ENCODE data around the gene GAPT.
"Not testable (repeated sequence)": the region's sequence is repeated elsewhere in the genome, so short reads cannot be mapped to it uniquely, and the experiment has no call there.

GAPT gene

DNA sequence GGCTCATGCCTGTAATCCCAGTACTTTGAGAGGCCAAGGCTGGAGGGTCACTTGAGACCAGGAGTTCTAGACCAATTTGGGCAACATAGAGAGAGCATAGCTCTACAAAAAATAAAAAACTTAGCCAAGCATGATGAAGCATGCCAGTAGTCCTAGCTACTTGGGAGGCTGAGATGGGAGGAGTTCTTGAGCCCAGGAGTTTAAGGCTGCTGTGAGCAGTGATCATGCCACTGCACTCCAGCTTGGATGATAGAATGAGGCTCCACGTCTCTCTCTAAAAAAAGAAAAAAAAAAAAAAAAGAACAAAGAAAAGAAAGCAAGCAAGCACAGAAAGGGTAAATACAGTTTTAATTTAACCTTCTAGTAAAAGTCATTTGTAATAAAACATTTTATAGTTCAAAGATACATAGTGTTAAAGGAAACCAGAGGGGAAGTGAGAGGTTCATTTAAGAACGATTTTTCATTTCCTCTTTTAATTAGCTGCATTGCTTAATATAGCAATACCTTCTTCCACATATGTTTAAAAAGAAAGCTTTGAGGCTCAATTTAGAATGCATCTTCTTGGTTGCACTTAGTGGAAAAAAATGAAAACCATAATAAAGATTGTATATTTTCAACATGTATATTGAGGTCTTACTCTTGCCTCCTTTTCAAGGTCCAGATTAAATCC lies 14.9 kb downstream of the GAPT start:
- no peak for DNase-seq

GRCh38 chr5:58507715-58508114 lies 16.5 kb downstream of the GAPT start:
- DNase-seq = no peak

DNA sequence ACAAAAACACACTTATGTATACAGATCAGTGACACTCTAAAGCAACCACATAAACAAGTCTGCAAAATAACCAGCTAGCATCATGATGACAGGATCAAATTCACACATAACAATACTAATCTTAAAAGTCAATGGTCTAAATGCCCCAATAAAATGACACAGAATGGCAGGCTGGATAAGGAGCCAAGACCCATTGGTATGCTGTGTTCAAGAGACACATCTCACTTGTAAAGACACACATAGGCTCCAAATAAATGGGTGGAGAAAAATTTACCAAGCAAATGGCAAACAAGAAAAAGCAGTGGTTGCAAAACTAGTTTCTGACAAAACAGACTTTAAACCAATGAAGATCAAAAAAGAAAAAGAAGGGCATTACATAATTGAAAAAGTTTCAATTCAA lies 26.0 kb downstream of the GAPT start:
- no peak for DNase-seq

- no peak for DNase-seq
Measured at GRCh38 chr5:58523956-58524355, 32.7 kb downstream of the GAPT start.

- no peak for DNase-seq
Measured at GRCh38 chr5:58524571-58524970, 33.3 kb downstream of the GAPT start.

GRCh38 chr5:58530942-58531490 lies 39.8 kb downstream of the GAPT start:
- no peak for DNase-seq

DNA sequence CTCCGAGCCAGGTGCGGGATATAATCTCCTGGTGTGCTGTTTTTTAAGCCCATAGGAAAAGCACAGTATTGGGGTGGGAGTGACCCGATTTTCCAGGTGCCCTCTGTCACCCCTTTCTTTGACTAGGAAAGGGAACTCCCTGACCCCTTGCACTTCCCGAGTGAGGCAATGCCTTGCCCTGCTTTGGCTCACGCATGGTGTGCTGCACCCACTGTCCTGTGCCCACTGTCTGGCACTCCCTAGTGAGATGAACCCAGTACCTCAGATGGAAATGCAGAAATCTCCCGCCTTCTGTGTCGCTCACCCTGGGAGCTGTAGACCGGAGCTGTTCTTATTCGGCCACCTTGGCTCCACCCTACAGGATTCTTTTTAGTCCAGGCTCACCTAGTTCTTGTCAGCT lies 50.7 kb downstream of the GAPT start:
- not testable (repeated sequence) for DNase-seq

DNA sequence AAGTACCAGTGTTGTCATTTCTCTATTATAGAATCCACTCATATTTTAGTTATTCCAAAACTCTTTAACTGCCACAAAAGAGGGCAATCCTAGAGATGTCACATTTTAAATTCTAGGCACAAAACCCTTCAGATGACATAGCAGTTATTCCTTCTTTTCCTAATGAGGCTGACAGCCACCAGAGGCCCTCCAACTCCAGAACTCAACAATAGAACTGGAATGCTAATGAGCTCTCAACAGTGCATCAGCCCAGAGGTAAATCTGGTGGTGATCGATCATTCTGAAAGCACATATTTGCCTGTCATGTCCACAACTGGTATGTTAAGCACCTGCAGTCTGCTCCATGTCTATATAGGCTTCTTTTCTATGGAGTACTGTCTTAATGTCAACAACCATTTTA lies 51.5 kb downstream of the GAPT start:
- DNase-seq = no peak

DNA sequence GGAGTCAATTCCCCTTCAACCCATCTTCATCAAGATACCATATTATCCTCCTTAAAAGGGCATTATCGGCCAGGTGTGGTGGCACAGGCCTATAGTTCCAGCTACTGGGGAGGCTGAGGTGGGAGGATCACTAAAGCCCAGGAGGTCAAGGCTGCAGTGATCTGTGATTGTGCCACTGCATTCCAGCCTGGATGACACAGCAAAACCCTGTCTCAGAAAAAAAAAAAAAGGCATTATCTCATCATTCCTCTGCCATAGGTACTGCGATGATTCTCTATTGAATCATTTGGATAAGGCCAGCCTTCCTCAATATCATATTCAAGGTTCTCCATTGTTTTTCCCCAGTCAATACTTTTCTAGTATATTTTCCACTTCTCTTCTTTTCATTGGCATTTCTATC lies 52.5 kb downstream of the GAPT start:
- DNase-seq = no peak

GRCh38 chr5:58544195-58544594 lies 53.0 kb downstream of the GAPT start:
- DNase-seq = no peak

- no peak for DNase-seq
Measured at GRCh38 chr5:58544926-58545325, 53.7 kb downstream of the GAPT start.

DNA sequence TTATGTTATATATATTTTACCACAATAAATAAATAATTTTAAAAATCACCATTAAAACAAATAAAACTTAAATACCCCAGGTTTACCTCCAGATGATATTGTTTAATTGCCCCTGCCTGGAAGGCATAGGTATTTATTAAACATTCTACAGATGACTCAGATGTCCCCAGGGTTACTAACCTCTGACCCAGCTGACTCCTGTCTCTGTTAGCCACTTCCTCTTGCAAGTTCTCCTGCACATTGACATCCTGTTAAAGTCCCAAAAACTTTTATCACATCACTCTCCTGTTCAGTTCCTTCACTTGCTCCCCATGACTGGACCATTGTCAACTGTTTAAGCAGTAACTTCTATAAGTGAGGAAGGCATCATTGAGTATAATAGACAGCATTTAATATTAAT lies 54.7 kb downstream of the GAPT start:
- no peak for DNase-seq

All from NCI-H524 (cell line).